HG03175 (cell line): ENCODE data around the gene BTBD2.

Source experiments
- ATAC-seq: cut with Tn5 transposase; IDR thresholded peaks from one replicate; pipeline ENCODE4 v1.9.1; 2021; ENCODE audit warnings: mild to moderate bottlenecking, moderate library complexity; ENCODE audit not compliant: unreplicated experiment

Gene BTBD2

GRCh38 chr19:2015608-2015950 lies at the start of gene BTBD2:
Gene BTBD2, minus strand, starts transcription at chr19:2015714. Its CDS starts 11 bp downstream, at chr19:2015703.
- ATAC-seq, result no peak

- no peak for ATAC-seq
Observed at GRCh38 chr19:2064788-2065524, 49.4 kb upstream of the BTBD2 start.

GRCh38 chr19:2064395-2064787 lies 48.9 kb upstream of the BTBD2 start:
- ATAC-seq, result no peak

DNA sequence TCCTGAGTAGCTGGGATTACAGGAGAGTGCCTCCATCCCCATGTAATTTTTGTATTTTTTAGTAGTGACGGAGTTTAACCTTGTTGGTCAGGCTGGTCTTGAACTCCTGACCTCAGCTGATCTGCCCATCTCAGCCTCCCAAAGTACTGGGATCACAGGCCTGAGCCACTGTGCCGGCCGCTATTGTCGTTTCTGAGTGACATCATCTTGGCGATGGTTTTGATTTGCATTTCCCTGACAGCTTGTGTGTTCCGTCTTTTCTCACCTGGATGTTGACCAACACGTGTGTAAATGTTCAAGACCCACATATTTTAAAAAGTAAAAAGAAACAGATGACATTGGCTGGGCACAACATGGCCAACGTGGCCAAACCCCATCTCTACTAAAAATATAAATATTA lies 48.3 kb upstream of the BTBD2 start:
- no peak for ATAC-seq

- no peak for ATAC-seq
Observed at GRCh38 chr19:2062770-2063169, 47.3 kb upstream of the BTBD2 start.

DNA sequence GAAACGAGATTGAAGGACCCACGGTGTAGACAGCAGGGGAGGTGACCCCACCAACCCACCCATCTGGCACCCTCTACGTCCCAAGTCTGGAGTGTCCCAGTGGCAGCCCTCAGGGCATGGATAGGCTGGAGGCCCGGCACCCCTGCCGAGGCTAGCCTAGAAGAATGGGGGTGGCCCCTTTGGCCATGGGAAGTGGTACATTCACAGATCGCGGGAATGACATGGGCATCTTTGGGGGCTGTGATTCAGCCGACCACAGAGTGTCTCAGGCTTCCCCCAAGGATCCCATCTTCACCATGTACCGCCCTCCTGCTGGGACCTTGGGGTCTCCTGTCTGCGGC lies 46.8 kb upstream of the BTBD2 start:
- no peak for ATAC-seq

GRCh38 chr19:2061495-2062388 lies 46.2 kb upstream of the BTBD2 start:
- peak; percentile 84 for ATAC-seq

- ATAC-seq, result peak; percentile 22
Observed at GRCh38 chr19:2060884-2061494, 45.5 kb upstream of the BTBD2 start.

- no peak for ATAC-seq
Observed at GRCh38 chr19:2059422-2060201, 44.1 kb upstream of the BTBD2 start.

DNA sequence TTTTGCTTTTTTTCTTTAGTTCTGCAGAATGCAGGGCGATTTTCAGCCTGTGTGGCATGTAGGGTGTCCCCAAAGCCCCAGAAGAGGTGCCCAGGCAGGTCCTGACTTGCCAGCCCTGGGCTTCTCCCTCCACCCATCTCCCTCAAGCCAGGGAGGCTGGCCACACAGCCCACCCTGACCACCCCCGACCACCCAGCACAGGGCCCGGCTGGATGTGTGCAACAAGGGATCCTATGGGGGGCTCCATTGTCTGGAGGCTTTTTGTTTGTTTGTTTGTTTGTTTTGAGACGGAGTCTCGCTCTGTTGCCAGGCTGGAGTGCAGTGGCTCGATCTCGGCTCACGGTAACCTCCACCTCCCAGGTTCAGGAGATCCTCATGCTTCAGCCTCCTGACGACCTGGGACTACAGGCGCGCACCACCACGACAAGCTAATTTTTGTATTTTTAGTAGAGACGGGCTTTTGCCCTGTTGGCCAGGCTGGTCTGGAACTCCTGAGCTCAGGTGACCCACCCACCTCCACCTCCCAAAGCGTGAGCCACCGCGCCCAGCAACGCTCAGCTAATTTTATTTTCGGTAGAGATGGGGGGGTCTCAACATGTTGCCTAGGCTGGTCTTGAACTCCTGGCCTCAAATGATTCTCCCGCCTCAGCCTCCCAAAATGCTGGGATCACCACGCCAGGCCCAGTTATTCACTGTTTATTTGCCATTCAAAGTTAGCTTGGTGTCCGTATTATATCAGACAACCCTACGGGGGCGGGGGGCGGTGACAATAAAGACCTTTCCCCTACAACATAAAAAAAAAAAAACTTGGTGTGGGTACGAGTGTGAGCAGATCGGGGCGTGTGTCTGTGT lies 43.3 kb upstream of the BTBD2 start:
- ATAC-seq, result no peak

- ATAC-seq, result no peak
Observed at GRCh38 chr19:2057484-2058469, 42.3 kb upstream of the BTBD2 start.

GRCh38 chr19:2056837-2057192 lies 41.3 kb upstream of the BTBD2 start:
- ATAC-seq, result no peak

DNA sequence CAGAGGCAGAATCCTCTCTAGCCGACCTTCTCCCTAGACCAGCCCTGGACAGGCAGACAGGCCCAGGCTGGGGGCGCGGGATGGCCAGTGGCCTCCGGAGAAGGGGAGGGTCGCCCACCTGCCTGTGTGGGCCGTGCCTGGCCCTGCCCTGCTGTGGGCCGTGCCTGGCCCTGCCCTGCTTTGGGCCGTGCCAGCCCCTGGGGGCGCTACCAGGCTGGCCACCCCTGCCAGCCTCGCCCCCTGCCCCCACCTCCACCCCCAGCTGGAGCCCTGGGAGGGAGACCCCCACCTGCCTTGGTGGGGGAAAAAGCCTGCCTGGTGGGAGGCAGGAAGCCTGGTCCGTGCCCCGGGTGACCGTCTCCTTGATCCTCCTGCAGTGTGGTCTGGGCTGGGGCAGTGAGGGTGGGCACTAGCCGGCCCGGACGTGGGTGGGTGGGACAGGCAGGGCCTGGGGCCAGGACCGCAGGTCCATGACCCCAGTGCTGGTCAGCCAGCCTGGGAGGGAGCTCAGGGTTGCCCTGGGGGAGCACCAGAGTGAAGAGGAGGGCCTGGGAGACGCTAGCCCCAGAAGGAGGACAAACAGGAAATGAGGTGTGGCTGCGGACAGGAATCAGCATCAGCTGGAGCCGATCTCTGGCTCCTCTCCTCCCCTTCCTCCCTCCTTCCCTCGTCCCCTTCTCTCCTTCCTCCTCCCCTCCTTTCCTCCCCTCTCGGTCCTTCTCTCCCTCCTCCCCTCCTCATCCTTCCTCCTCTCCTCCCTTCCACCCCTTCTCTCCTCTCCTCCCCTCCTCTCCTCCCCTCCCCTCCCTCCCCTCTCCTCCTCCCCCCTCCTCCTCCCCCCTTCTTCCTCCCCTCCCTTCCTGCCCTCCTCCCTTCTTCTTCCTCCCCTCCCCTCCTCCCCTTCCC lies 40.7 kb upstream of the BTBD2 start:
- ATAC-seq, result no peak

DNA sequence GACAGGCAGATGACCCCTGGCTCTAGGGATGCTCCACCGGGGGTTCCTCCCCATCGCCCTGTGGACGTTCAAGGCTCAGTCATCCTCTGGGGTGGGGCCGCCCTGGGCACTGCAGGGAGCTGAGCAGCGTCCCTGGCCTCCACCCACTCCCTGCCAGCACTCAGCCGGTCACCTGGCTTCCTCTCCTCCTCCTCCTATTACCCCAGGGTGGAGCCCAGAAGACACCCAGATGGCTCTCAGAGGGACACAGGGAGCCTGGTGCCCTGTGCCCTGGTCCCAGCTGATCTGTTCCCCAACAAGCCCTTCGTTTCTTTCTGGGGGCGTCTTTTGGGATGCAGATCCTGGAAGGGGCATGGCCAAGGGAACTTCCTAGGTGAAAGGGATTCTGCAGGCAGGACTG lies 39.2 kb upstream of the BTBD2 start:
- no peak for ATAC-seq

- no peak for ATAC-seq
Observed at GRCh38 chr19:2053601-2054389, 38.3 kb upstream of the BTBD2 start.

- no peak for ATAC-seq
Observed at GRCh38 chr19:2051773-2052704, 36.5 kb upstream of the BTBD2 start.
